Measurements from ENCODE around the gene EDC3. TPM values are rescaled to one million over a fixed set of nuclear protein-coding genes. Genes with fewer than 3 reads are reported as not detected.

EDC3 gene
- total RNA-seq, 2 donors from 2014 or later, result 44.5 to 48.3 TPM

GRCh38 chr15:74683758-74684157, 12.1 kb downstream of the EDC3 start:
- no peak overlapping the region for H3K27ac ChIP-seq (ENCODE audit: low read depth, low read length)
- TF ChIP-seq, protein P1, sequence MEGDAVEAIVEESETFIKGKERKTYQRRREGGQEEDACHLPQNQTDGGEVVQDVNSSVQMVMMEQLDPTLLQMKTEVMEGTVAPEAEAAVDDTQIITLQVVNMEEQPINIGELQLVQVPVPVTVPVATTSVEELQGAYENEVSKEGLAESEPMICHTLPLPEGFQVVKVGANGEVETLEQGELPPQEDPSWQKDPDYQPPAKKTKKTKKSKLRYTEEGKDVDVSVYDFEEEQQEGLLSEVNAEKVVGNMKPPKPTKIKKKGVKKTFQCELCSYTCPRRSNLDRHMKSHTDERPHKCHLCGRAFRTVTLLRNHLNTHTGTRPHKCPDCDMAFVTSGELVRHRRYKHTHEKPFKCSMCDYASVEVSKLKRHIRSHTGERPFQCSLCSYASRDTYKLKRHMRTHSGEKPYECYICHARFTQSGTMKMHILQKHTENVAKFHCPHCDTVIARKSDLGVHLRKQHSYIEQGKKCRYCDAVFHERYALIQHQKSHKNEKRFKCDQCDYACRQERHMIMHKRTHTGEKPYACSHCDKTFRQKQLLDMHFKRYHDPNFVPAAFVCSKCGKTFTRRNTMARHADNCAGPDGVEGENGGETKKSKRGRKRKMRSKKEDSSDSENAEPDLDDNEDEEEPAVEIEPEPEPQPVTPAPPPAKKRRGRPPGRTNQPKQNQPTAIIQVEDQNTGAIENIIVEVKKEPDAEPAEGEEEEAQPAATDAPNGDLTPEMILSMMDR (conservative IDR thresholded peaks at IDR 0.05), result no peak

DNA sequence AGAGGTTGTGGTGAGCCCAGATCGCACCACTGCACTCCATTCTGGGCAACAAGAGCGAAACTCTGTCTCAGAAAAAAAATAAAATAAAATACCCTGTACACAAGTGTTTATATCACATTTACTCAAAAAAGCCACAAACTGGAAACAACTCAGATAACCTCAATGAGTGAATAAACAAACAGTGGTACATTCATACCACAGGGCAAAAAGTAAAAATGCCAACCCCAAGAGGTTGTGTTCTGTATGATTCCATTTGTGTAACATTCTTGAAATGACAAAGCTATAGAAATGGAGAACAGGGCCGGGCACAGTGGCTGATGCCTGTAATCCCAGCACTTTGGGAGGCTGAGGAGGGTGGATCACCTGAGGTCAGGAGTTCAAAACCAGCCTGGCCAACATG, 12.9 kb downstream of the EDC3 start:
- Mint-ChIP-seq H3K4me1 (no peaks in the 10 kb centered on the region), H3K36me3 (ENCODE audit: low read depth) (peaks cover 45% of the 10 kb centered on the region), H3K27me3 (ENCODE audit: insufficient read depth) (no peaks in the 10 kb centered on the region), H3K9me3 (no peaks in the 10 kb centered on the region), H3K27ac (no peak overlapping the region), H3K4me3 (no peak overlapping the region)
- H3K9ac ChIP-seq (ENCODE audit: extremely low read depth, low read length, poor library complexity, severe bottlenecking), result no peak overlapping the region
- TF ChIP-seq, protein P1 (conservative IDR thresholded peaks at IDR 0.05), result no peak
- H3K27me3 ChIP-seq (ENCODE audit: control insufficient read depth, insufficient read depth, low read length, poor library complexity, severe bottlenecking), result no peaks in the 10 kb centered on the region
- H3K4me1 ChIP-seq (ENCODE audit: control insufficient read depth, insufficient read depth, low read length), result no peaks in the 10 kb centered on the region
- no peak for DNase-seq
- no peak overlapping the region for H3K27ac ChIP-seq (ENCODE audit: low read depth, low read length)
- H3K36me3 ChIP-seq (ENCODE audit: control insufficient read depth, insufficient read depth, low read length), result peaks cover 24% of the 10 kb centered on the region
- no peak overlapping the region for H3K4me3 ChIP-seq (ENCODE audit: low read length)
- WGBS, 2 experiments (ENCODE audit: insufficient coverage in 1 of 2, insufficient read length in 1 of 2), result 98 to 100% methylated on average over 1 to 3 of the region's 3 CpGs
- peaks cover 10% of the 10 kb centered on the region for H3K9me3 ChIP-seq (ENCODE audit: control insufficient read depth, low read length)

More at GRCh38 chr15:74683758-74684157, 12.1 kb downstream of the EDC3 start:
- Mint-ChIP-seq H3K4me3 (no peak overlapping the region), H3K27me3 (ENCODE audit: insufficient read depth) (no peaks in the 10 kb centered on the region), H3K36me3 (ENCODE audit: low read depth) (peaks cover 45% of the 10 kb centered on the region), H3K4me1 (no peaks in the 10 kb centered on the region), H3K9me3 (no peaks in the 10 kb centered on the region), H3K27ac (no peak overlapping the region)
- H3K9ac ChIP-seq (ENCODE audit: extremely low read depth, low read length, poor library complexity, severe bottlenecking), result no peak overlapping the region
- 93 to 100% methylated on average over 1 of the region's 1 CpG for WGBS, 2 experiments (ENCODE audit: insufficient coverage in 1 of 2, insufficient read length in 1 of 2)
- H3K4me1 ChIP-seq (ENCODE audit: control insufficient read depth, insufficient read depth, low read length), result no peaks in the 10 kb centered on the region
- H3K27me3 ChIP-seq (ENCODE audit: control insufficient read depth, insufficient read depth, low read length, poor library complexity, severe bottlenecking), result no peaks in the 10 kb centered on the region
- no peak for DNase-seq
- H3K9me3 ChIP-seq (ENCODE audit: control insufficient read depth, low read length), result peaks cover 10% of the 10 kb centered on the region
- H3K4me3 ChIP-seq (ENCODE audit: low read length), result no peak overlapping the region
- H3K36me3 ChIP-seq (ENCODE audit: control insufficient read depth, insufficient read depth, low read length), result peaks cover 24% of the 10 kb centered on the region

GRCh38 chr15:74680456-74680855, 15.4 kb downstream of the EDC3 start:
- WGBS, 2 experiments (ENCODE audit: insufficient coverage in 1 of 2, insufficient read length in 1 of 2), result 95% methylated on average over 2 of the region's 2 CpGs
- no peak overlapping the region for H3K27ac Mint-ChIP-seq
- Histone ChIP-seq H3K4me3 (ENCODE audit: low read length) (no peak overlapping the region), H3K9me3 (ENCODE audit: control insufficient read depth, low read length) (peaks cover 9% of the 10 kb centered on the region), H3K27me3 (ENCODE audit: control insufficient read depth, insufficient read depth, low read length, poor library complexity, severe bottlenecking) (no peaks in the 10 kb centered on the region), H3K36me3 (ENCODE audit: control insufficient read depth, insufficient read depth, low read length) (peaks cover 15% of the 10 kb centered on the region), H3K4me1 (ENCODE audit: control insufficient read depth, insufficient read depth, low read length) (no peaks in the 10 kb centered on the region), H3K27ac (ENCODE audit: low read depth, low read length) (no peak overlapping the region), H3K9ac (ENCODE audit: extremely low read depth, low read length, poor library complexity, severe bottlenecking) (no peak overlapping the region)
- no peak overlapping the region for H3K4me3 Mint-ChIP-seq
- DNase-seq, result no peak
- H3K27me3 Mint-ChIP-seq (ENCODE audit: insufficient read depth), result no peaks in the 10 kb centered on the region
- no peaks in the 10 kb centered on the region for H3K9me3 Mint-ChIP-seq
- H3K4me1 Mint-ChIP-seq, result no peaks in the 10 kb centered on the region
- peaks cover 29% of the 10 kb centered on the region for H3K36me3 Mint-ChIP-seq (ENCODE audit: low read depth)
- TF ChIP-seq, protein P1 (conservative IDR thresholded peaks at IDR 0.05), result no peak
